ENCODE results near the gene MTUS2.

The MTUS2 gene

DNA sequence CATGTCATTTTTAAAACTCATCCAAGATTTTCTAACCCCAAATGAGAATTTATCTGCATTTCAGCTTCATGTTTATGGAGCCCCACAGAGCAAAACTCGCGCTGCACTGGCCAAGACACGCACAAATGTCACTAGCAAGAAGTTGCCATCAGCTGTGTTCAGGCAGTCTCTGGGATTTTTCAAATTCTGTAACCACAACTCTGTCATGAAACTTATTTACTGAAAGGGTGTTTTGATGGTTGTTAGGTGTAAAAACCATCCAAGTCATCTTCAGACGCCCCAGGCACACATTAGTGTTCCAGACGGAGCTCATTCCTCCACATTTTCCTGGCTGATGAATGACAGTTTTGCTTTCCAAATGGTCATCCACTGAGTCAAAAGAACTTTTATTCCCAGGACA lies 712.0 kb downstream of the MTUS2 start:
- TF ChIP-seq CTCF (IDR thresholded peaks at IDR 0.05) = no peak

DNA sequence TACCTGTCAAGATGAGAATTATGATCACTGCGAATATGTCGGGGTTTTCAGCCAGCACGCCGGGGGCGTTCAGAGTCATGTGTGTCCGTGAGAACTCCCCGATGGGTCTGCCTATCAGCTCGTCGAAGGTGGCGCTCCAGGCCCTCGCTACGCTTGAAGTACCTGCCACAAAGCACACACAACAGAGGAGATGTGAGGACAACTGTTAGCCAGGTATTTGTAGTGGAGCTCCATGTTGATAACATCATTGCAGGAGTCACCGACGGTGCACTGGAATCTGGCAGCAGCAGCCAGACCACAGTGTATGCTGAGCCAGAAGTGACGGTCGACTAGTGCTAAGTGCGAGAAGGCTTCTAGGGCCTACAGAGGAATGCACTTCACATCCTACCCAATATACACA lies 712.7 kb downstream of the MTUS2 start:
- no peak for TF ChIP-seq CTCF (IDR thresholded peaks at IDR 0.05)

GRCh38 chr13:29534083-29534482 lies 713.9 kb downstream of the MTUS2 start:
- no peak for TF ChIP-seq CTCF (IDR thresholded peaks at IDR 0.05)

- TF ChIP-seq CTCF (IDR thresholded peaks at IDR 0.05) = no peak
These were observed 715.8 kb downstream of the MTUS2 start for GRCh38 chr13:29535663-29536655.

DNA sequence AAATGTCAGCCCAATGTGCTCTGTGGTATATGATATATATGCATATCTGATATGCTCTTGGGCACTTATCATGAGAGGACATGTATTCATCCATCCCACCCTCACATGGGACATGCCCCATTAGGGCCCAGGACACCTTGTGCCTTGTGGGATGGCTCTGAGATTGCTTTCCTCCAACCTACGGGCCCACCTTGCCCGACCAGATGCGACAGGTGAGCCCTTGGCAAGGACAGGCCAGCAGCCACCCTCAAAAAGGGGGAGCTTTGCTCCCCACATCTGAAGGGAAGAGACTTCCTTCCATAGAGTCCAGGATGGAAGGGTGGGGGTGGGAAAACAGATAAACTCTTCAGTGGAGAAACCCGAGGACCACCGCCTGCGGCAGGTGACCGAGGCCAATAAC lies 716.7 kb downstream of the MTUS2 start:
- no peak for TF ChIP-seq CTCF (IDR thresholded peaks at IDR 0.05)

DNA sequence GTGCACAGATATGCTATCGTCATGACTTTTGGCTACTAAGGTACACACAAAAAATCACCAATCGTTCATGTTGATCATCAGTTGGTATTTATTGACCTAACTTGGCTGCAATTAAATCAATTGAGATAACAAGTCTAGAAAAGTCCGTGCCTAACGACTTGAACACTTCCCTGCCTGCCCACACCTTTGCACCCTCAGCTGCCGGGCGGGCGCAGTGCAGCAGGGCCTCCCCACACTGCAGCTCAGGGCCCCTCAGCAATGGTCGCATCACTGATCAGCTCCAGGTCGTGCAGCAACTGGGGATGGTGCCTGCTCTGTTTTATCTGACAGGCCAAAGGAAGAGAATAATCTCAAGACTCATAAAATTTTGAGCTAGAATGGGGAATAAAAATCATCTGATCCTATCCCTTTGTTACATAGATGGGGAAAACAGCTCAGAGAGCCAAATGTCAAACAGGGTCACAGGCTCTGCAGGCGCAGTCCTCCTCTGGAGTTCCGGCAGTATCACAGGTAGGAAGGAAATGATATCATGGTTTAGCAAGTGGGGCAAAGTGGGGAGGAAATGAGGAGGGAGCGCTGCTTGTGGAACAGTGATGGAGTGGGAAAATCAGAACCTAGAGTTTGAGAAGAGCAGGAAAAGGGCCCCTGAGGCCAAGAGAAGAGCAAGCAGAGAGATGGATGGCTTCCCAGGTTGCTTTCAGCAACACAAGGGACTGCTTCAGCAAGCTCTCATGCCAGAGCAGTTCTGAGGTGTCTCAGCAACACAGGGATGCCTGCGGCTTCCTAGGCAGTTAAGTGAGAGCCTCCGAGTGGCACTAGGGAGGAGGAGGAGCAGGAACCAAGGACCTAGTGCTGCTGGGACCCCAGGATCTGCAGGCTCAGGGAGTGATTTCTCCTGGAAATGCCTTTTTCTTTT lies 717.9 kb downstream of the MTUS2 start:
- TF ChIP-seq CTCF (IDR thresholded peaks at IDR 0.05) = no peak

DNA sequence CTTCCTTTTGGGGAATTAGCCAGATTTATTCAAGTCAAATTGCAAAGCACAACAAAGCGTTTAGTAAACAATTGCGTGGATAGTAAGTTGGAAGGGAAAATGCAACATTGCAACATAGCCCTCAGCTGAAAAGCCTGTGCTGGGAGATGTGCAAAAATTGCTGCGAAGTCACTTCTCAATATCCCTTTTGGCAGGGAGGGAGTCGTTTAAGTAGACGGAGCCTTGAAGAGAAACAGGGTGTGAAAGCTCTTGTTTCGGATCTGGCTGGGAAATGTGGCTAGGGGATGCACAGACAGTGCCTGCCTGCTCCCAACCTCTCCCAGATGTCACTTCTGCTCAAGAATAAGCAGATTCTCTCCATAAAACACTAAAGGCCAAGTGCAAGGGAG lies 718.5 kb downstream of the MTUS2 start:
- TF ChIP-seq CTCF (IDR thresholded peaks at IDR 0.05) = no peak
